GM12872 (cell line): ENCODE results near the gene MRPL53.

Source experiments
- TF ChIP-seq, protein P1 (sequence below): IDR thresholded peaks from 3 replicates; pipeline ENCODE4 v1.5.1; 2011; ENCODE audit warnings: low read depth, mild to moderate bottlenecking, low read length, moderate library complexity; ENCODE audit not compliant: insufficient read depth

Gene MRPL53

DNA sequence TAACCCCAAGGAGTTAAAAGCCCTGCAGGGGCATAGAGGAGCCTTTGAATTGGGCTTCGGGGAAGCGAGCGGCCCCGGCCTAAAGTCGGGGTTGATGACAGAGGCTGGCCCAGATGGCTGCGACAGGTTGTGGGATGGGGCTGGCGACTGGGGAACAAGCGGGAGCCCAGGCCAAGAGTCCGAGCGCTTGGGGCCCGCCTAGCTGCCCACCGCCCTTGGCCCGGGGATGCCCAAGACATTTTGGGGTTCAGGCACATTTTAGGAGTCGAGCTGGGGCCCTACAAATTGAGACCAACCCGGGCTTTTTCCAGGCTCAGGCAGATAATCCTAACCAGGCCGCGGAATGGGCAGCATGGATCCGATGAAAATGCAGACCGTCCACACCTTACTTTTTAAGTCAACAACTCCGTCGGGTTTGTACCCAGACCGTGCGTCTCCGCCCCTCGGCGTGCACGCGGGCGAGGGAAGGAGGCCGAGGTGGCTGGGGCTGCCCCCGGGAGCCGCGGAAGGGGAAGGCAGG, 31.2 kb downstream of the MRPL53 start:
- TF ChIP-seq, protein P1, sequence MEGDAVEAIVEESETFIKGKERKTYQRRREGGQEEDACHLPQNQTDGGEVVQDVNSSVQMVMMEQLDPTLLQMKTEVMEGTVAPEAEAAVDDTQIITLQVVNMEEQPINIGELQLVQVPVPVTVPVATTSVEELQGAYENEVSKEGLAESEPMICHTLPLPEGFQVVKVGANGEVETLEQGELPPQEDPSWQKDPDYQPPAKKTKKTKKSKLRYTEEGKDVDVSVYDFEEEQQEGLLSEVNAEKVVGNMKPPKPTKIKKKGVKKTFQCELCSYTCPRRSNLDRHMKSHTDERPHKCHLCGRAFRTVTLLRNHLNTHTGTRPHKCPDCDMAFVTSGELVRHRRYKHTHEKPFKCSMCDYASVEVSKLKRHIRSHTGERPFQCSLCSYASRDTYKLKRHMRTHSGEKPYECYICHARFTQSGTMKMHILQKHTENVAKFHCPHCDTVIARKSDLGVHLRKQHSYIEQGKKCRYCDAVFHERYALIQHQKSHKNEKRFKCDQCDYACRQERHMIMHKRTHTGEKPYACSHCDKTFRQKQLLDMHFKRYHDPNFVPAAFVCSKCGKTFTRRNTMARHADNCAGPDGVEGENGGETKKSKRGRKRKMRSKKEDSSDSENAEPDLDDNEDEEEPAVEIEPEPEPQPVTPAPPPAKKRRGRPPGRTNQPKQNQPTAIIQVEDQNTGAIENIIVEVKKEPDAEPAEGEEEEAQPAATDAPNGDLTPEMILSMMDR = no peak

DNA sequence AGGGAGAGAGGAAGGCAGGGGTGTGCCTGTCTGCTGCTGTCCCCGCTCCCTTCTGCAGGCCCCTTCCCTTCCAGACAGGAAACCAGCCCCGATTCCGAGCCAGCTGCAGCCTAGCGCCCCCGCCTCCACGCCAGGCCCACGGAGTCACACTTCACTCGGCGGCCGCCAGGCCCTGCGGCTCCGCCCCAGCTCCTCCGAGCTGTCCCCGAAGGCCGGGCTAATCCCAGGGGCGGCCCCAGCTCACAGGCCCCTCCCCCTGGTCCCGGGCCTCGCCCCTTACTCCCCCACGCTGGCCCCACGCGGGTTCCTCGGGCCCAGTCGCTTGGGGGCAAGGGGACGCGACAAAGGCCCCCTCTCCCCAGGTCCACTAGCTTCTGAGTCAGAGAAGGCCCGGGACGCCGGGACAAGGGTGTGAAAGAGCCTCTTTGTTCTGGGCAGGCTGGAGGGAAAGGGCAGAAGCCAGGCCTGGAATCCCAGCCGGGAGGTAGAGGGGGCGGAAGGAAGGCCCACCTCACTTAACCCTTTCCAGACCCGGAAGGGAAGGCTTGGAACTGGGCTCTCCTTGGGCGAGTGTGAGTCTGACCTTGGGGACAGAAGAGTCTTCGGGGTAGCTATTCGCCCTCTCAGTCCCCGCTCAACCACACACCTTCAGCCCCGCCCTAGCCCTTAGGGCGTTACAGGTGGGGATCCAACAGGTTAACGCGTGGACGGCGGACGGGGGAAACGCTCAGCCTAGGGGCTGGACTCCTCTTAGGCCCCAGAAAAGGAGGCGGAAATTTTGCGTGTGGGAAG, 31.9 kb downstream of the MRPL53 start:
- TF ChIP-seq, protein P1 = peak; percentile 45

DNA sequence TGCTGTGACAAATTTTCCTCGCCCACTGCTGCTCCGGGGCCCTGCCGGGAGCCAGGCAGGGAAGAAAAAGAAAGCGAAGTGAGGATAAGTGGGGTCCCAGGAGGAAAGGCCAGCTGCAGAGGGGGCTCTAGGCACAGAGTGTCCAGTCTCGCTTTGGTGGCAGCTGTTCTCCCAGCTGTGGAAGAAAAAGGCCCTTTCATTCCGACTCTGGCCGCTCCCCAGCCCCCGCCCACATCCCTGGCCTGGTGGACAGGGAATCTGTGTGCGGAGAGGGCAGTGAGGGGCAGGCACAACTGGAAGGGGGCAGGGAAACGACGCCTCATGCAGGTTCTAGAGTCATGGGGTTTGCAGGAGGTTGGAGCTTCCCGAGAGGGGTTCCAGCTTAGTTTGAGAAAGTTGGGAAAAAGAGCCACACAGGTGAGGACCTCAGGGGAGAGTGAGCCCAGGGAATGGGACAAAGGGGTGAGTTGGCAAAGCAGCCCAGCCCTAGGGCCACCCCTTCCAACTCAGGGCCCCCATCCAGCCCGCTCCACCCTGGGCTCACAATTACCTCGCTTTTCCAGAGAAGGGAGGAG, 32.6 kb downstream of the MRPL53 start:
- TF ChIP-seq, protein P1 = no peak

DNA sequence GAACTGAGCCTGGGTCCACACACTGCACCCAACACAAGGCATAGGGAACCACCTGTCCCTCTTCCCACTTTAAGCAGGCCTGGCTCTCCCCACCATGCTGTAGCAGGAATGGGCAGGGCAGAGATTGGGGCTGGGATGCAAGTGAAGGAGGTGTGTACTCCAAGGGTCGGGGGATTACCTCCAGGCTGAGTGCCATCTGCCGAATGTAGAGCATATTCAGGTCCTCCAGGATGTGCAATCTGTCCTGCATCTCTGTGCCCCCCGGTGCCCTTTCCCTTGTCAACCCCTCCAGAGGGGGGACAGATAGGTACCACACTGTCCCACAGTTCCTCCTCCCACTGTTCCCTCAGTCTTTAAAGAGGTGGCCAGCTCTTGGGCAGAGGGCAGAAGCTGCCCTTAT, 33.1 kb downstream of the MRPL53 start:
- TF ChIP-seq, protein P1 = no peak

DNA sequence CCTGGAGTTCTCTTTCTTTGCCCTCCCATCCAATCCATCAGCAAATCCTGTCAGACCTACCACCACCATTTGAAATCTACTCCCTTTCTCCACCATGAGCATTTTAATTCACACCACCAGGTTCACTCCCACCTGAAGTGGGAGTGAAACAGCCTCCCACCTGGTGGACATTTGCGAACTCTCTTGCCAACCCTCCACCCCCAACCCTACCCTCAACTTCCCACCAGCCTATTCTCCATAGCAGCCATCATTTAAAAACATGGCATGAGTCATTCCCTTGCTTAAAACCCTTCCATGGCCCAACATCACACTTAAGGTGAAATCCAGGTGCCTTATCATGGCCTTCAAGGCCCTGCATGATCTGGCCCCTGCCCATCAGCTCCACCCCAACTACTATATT, 34.2 kb downstream of the MRPL53 start:
- TF ChIP-seq, protein P1 = no peak

DNA sequence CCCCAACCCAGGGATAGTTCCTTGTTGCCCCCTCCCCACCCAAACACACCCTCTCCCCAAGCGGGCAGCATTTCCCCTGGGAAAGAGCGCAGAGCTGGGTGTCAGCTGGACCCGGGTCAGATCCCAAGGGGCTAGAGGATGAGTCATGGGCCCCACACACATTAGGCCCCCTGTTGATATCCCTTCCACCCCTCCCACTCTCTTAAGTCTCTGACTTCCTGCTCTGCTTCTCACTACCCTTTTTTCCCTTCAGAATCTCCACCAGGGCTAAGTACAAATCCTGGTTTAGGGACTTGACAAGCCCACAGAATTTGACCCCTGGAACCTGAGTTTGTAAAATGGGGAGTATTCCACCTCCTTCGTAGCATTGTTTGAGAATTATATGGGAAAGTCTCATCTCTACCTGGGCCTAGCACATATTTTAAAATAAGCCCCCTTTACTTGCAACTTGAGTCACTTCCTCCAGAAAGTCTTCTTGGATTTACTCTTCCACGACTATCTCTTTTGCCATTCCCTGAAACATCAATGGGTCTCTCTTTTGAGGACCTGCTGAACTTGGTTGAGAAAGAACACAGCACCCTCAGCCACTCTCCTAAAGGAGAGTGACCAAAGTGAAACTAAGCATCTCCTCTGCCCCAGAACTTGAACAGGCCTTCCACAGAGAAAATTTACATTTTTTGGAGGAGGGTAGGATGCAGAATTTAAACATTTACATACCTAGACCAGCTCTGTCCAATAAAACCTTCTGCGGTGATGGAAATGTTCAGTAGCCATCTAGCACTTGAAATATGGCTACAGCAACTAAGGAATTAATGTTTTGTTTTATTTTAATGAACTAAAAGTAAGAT, 35.4 kb downstream of the MRPL53 start:
- TF ChIP-seq, protein P1 = no peak
